ENCODE data around the gene P4HB.

Gene P4HB

DNA sequence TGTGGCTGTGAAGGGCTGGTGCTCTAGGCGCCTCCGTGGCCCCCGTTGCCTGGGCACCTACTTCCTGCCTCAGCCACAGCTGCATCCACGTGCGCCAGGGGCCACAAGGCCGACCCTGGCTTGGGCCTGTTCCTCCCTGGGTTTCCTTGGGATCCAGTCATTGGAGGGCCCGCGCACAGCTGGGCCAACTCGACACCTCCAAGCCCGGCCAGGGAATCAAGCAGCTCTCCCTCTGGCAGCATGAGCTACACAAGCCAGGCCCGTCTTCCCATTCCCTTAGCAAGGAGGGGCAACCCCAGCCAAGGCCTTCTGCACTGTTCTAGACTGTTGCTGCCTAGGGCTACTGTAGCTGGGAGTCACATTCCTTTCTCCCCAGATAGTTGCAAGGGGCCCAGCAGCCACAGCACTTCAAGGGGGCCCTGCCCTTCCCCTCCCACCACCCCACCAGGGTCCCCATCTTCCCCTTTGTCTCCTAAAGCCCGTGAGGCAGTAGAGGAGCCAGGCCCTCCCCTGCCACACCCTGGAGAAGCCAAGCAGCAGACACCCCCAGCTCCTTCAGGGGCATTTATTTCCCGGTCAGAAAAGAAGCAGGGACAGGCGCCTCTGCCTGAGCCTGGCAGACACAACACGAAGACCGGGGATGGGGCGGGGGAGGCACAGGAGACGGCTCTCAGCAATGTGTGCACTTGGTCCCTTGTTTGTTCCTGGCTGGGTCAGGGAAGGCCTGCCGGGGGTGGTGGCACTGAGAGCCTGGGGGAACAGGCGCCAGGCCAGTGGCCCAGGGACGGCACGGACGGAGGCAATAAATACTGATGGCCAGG lies 7.0 kb upstream of the P4HB start:
- Histone ChIP-seq H3K9ac (no peak overlapping the region), H3K27ac (no peak overlapping the region), H3K9me3 (ENCODE audit: control insufficient read depth, low read length) (no peaks in the 10 kb centered on the region), H3K36me3 (ENCODE audit: control insufficient read depth, insufficient read depth, low read length) (no peaks in the 10 kb centered on the region), H3K27me3 (ENCODE audit: control insufficient read depth, insufficient read depth, low read length) (no peaks in the 10 kb centered on the region), H3K4me2 (ENCODE audit: low read length) (no peak overlapping the region), H3K4me3 (ENCODE audit: low read depth, low read length) (no peak overlapping the region), H3K79me2 (peaks cover 38% of the 10 kb centered on the region), H3K4me1 (peaks cover 18% of the 10 kb centered on the region), H2AFZ (no peak overlapping the region)
- TF ChIP-seq, protein P1, sequence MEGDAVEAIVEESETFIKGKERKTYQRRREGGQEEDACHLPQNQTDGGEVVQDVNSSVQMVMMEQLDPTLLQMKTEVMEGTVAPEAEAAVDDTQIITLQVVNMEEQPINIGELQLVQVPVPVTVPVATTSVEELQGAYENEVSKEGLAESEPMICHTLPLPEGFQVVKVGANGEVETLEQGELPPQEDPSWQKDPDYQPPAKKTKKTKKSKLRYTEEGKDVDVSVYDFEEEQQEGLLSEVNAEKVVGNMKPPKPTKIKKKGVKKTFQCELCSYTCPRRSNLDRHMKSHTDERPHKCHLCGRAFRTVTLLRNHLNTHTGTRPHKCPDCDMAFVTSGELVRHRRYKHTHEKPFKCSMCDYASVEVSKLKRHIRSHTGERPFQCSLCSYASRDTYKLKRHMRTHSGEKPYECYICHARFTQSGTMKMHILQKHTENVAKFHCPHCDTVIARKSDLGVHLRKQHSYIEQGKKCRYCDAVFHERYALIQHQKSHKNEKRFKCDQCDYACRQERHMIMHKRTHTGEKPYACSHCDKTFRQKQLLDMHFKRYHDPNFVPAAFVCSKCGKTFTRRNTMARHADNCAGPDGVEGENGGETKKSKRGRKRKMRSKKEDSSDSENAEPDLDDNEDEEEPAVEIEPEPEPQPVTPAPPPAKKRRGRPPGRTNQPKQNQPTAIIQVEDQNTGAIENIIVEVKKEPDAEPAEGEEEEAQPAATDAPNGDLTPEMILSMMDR (IDR thresholded peaks at IDR 0.05), result no peak

DNA sequence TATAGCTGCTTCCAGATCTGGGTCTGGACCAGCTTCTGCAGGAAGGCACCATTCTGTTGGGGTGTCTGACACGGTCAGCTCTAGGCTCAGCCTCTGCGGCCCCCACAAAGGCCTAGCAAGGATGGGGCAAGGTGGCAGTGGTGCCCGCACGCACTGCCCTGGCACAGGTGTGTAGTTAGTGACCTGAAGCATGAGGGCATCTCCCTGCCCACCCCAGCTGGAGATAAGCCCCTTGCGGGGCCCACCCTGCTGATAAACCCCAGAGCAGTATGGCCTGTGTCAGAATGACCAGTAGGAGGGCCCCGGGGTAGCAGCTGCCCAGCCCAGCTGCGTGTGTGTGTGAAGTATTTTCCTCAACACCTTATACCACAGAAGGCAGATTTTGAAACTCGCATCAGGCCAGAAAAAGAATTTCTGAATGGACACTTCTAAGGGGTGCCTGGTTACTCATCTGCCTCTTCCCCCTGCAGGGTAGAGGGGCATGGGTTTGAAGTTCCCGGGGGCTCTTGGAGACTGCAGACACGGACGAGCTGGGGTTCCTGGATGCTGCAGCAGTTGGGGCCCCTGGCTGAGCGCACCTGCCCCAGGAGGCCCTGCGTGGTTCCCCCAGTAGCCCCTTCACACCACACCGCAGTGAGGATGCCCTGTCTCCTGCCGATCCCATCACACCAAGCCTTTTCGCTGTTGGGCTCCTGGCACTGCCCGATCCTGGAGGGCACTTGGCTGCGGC lies 6.3 kb upstream of the P4HB start:
- H3K4me2 ChIP-seq (ENCODE audit: low read length), result no peak overlapping the region
- peaks cover 34% of the 10 kb centered on the region for H3K79me2 ChIP-seq
- H2AFZ ChIP-seq, result no peak overlapping the region
- TF ChIP-seq, protein P1 (IDR thresholded peaks at IDR 0.05), result no peak
- no peaks in the 10 kb centered on the region for H3K27me3 ChIP-seq (ENCODE audit: control insufficient read depth, insufficient read depth, low read length)
- H3K4me1 ChIP-seq, result peaks cover 14% of the 10 kb centered on the region
- H3K9me3 ChIP-seq (ENCODE audit: control insufficient read depth, low read length), result no peaks in the 10 kb centered on the region
- H3K9ac ChIP-seq, result no peak overlapping the region
- no peak overlapping the region for H3K27ac ChIP-seq
- H3K4me3 ChIP-seq (ENCODE audit: low read depth, low read length), result no peak overlapping the region
- H3K36me3 ChIP-seq (ENCODE audit: control insufficient read depth, insufficient read depth, low read length), result no peaks in the 10 kb centered on the region

DNA sequence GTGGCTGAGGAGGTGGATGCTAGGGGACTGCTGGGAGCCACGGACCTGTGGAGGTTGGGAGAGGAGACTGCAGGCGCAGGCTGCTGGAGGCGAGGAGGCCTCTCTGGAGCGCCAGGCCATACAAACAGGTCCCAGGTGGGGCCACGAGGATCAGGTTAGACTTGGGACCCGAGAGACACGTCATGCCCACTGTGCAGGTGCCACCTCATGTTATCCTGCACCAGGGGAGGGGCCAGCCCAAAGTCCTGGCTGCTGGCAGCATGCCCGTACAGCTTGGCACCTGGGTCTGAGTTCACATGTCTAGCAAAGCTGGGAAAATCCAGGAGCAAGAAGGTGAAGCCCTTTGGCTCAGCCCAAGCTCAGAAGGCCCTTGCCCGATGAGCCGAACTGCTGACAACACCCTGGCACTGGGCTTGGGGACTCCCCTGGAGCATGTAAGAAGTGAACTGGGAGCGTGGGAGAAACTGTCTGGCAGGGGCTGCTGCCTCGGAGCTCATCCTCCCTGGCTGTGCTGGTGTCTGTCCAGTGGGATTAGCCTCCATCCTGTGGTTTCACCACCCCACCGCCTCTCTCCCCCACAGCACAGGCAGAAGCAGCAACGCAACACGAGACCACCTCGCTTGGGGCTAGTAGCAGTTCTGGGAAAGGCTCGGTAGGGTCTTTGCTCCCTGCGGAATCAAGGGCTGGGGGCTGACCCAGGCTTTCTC lies 5.6 kb upstream of the P4HB start:
- H3K9ac ChIP-seq, result no peak overlapping the region
- TF ChIP-seq, protein P1 (IDR thresholded peaks at IDR 0.05), result no peak
- H3K4me3 ChIP-seq (ENCODE audit: low read depth, low read length), result no peak overlapping the region
- H3K4me2 ChIP-seq (ENCODE audit: low read length), result no peak overlapping the region
- peaks cover 31% of the 10 kb centered on the region for H3K79me2 ChIP-seq
- no peaks in the 10 kb centered on the region for H3K9me3 ChIP-seq (ENCODE audit: control insufficient read depth, low read length)
- no peaks in the 10 kb centered on the region for H3K27me3 ChIP-seq (ENCODE audit: control insufficient read depth, insufficient read depth, low read length)
- no peaks in the 10 kb centered on the region for H3K36me3 ChIP-seq (ENCODE audit: control insufficient read depth, insufficient read depth, low read length)
- H3K27ac ChIP-seq, result no peak overlapping the region
- H2AFZ ChIP-seq, result no peak overlapping the region
- peaks cover 14% of the 10 kb centered on the region for H3K4me1 ChIP-seq

DNA sequence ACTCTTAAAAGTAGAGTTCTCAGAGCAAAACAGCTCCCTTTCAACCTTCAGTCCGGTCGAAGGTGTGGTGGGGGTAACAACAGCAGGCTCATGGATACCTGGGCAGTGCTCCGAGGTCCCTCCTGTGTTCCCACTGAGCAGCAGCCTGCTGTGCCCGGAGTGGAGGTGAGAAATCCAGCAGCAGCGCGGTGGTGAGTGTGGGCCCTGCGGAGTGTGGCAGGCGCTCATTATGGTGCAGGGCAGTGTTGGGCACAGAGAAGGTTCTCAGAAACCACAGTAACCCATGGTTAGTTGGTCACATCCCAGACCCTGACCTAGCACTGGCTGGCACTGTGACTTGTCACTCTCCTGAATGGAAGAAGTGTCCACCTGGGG lies 5.0 kb upstream of the P4HB start:
- no peaks in the 10 kb centered on the region for H3K27me3 ChIP-seq (ENCODE audit: control insufficient read depth, insufficient read depth, low read length)
- no peak overlapping the region for H3K27ac ChIP-seq
- no peaks in the 10 kb centered on the region for H3K36me3 ChIP-seq (ENCODE audit: control insufficient read depth, insufficient read depth, low read length)

More for the DNA sequence above, 5.0 kb upstream of the P4HB start:
- no peak overlapping the region for H3K4me2 ChIP-seq (ENCODE audit: low read length)
- no peak overlapping the region for H3K4me3 ChIP-seq (ENCODE audit: low read depth, low read length)
- TF ChIP-seq, protein P1 (IDR thresholded peaks at IDR 0.05), result no peak
- H3K9me3 ChIP-seq (ENCODE audit: control insufficient read depth, low read length), result no peaks in the 10 kb centered on the region
- peaks cover 31% of the 10 kb centered on the region for H3K79me2 ChIP-seq
- H3K9ac ChIP-seq, result no peak overlapping the region
- H2AFZ ChIP-seq, result no peak overlapping the region
- H3K4me1 ChIP-seq, result peaks cover 14% of the 10 kb centered on the region
